Measurements from ENCODE around the gene LDB2.

LDB2 gene

DNA sequence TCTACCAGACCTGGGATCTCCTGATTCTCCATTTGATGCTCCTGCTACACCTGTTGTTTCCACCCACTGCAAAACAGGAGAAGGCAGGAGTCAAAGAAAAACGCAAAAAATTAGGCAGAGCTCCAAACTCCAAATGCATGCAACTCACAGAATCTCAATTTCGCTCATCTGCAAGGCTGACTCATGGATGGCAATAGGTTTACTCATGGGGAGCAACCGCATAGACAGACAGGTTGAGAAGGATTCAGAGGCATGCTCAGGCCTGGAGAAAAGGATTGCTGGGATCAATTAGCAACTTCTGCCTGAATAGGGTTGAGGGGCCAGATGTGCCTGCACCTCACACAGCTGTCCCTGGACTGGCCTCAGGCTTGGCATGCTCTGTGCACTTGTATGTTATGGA lies 231.0 kb downstream of the LDB2 start:
- DNase-seq = no peak
- TF ChIP-seq GATA1 (IDR thresholded peaks at IDR 0.05; ENCODE audit: low read depth, low read length) (no peak), POLR2A (IDR thresholded peaks at IDR 0.05; ENCODE audit: low read length) (no peak)

DNA sequence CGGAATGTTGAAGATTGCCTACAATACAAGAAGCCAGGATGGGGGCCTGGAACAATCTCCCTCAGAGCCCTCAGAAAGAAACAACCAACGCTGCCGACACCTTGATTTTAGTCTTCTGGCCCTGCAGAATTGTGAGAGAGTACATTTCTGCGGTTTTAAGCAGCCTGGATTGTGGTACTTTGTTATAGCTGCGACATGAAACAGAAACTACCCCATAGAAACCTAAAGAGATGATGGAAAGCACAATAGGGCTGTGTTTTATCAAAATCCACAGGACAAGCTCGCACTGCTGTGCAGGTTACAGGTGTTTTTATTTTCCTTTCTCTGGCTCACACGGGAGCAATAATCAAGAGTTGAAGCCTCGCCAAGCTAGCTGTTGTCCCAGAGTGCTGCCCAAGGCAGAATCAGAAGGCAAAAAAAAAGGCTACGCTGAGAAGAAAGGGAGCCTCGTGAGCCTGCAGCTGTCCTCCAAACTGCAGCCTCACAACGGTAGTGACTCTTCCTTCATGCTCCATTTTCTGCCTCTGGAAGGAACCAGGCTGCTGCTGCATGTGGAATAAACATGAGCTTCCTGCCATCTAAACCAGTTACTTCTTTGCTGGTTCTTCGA lies 232.4 kb downstream of the LDB2 start:
- TF ChIP-seq POLR2A (IDR thresholded peaks at IDR 0.05; ENCODE audit: low read length) (no peak), GATA1 (IDR thresholded peaks at IDR 0.05; ENCODE audit: low read depth, low read length) (no peak)
- DNase-seq = no peak

DNA sequence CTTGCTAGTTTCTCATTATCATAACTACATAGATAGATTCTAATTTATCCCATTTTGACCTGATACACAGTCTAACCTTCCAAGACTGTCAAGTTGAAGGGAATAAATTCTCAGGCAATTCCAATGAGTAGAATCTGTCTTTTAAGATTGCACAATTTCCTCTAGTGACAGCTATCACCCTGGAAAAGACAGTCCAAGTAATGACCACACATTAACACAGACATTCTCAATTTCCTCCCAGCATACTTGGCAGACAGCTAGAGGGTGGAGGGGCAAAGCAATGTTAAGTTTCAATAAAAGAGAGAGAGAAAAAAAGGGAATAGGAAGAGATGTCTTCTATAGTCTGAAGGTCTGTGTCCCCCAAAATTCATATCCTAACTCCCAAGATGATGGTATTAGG lies 234.7 kb downstream of the LDB2 start:
- TF ChIP-seq POLR2A (IDR thresholded peaks at IDR 0.05; ENCODE audit: low read length) (no peak), GATA1 (IDR thresholded peaks at IDR 0.05; ENCODE audit: low read depth, low read length) (no peak)

DNA sequence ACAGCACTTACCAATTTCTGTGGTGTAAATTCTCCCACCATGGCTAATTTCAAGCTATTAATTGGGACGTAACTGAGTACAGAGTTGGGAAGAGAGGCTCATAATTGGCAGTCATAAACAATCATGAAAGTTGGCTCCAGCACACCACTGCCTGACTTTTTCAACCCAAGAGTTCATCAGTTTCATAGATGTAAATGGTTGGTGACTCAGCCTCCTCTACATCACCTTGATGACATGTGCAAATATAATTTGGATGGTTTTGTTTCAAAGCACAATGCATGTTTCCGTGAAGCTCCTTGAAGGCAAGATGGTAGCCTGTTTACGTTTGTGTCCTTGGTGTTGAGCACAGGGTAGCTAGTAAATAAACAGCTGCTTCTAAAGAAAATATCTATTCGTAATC lies 235.1 kb downstream of the LDB2 start:
- no peak for TF ChIP-seq POLR2A (IDR thresholded peaks at IDR 0.05; ENCODE audit: low read length)
- no peak for DNase-seq

More for the DNA sequence above, 234.7 kb downstream of the LDB2 start:
- DNase-seq = no peak

DNA sequence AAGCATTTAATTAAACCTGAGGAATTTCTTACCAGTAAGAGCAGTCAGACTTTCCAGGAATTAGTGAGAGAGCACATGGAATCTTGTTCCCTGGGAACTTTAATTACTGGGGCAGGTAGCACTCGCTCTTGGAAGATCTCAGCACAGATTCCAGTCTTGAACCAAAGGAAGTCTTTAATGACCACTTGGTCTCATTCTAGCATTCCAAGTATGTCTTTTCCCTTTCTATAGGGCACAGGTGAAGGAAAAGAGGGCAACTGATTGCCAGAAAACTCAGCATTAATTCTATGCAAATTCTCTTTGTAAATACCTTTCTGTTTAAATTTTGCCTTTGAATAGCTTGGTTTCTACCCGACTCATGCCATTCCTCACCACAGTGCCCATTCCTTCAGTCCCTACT lies 236.6 kb downstream of the LDB2 start:
- TF ChIP-seq POLR2A (IDR thresholded peaks at IDR 0.05; ENCODE audit: low read length) = no peak
- no peak for TF ChIP-seq GATA1 (IDR thresholded peaks at IDR 0.05; ENCODE audit: low read depth, low read length)
- DNase-seq = no peak

DNA sequence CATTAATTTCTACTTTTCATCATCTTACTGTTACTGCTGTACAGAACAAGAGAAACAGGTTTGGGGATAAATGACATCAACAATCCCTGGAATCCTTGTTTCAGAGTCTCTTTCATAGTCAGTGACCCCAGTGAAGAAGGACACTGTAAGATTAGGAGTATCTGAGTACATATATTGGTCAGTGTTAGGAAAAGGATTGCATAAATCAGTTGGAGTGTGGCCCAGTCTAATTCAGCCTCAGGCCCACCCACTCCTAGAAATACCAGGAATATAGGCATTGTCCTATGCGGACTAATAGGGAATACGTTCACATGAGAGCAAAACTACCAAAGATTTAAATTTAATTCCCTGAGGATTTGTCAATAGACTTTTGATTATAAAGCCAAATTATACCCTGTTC lies 237.8 kb downstream of the LDB2 start:
- no peak for DNase-seq
- TF ChIP-seq POLR2A (IDR thresholded peaks at IDR 0.05; ENCODE audit: low read length) (no peak), GATA1 (IDR thresholded peaks at IDR 0.05; ENCODE audit: low read depth, low read length) (no peak)

DNA sequence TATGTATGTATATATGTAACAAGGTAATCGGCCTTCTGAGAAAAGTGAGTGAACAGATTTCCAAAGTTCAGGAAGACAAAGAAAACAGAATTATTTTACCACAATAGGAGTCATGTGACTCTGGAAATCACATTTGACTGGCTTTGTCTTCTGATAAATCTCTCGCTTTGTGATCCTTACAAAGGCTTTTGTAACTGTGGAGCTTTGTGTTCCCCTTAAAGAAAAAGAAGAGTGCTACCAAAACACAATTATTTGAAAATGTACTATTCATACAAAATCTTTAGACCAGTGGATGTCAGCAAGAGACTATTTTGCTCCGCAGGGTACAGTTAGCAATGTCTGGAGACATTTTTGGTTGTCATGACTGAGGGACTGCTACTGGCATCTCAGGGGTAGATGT lies 238.8 kb downstream of the LDB2 start:
- TF ChIP-seq POLR2A (IDR thresholded peaks at IDR 0.05; ENCODE audit: low read length) = no peak
- TF ChIP-seq GATA1 (IDR thresholded peaks at IDR 0.05; ENCODE audit: low read depth, low read length) = no peak
- no peak for DNase-seq

DNA sequence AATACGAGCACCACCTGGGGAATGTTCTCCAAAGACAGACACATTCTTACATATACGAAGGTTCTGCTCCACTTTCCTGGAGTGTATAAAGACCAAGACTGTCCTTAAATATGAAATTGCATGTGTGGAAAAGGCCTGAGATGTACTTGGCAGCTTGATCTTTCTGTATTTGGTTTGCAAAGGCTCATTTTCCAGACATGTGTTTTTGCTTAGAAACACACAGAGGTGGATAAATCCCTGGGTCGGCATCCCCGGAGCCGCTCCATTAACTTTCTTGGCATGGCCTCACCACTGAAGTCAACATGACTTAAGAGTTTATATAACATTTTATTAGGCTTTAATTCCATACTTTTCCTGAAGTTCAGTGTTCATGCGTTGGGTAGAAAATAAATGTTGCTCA lies 239.4 kb downstream of the LDB2 start:
- TF ChIP-seq POLR2A (IDR thresholded peaks at IDR 0.05; ENCODE audit: low read length) (no peak), GATA1 (IDR thresholded peaks at IDR 0.05; ENCODE audit: low read depth, low read length) (no peak)
- DNase-seq = no peak

DNA sequence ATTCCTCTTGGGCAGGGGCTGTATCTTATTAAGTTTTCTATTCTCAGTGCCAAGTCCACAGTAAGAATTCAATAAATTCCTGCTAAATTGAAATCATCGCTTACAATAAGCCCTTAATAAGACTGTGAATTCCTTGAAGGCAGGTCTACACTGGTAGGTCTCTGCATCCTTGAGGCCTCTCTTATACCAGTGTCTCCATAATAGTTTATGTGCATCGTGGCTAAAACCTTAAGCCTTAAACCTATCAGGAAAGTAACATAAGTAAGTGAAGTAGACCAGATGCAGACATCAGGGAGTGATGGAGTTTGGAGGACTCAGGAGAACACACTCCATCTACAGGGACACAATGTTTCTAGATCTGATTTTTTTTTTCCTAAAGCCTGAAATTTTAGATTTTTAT lies 240.3 kb downstream of the LDB2 start:
- no peak for DNase-seq
- TF ChIP-seq POLR2A (IDR thresholded peaks at IDR 0.05; ENCODE audit: low read length) = no peak
- no peak for TF ChIP-seq GATA1 (IDR thresholded peaks at IDR 0.05; ENCODE audit: low read depth, low read length)

DNA sequence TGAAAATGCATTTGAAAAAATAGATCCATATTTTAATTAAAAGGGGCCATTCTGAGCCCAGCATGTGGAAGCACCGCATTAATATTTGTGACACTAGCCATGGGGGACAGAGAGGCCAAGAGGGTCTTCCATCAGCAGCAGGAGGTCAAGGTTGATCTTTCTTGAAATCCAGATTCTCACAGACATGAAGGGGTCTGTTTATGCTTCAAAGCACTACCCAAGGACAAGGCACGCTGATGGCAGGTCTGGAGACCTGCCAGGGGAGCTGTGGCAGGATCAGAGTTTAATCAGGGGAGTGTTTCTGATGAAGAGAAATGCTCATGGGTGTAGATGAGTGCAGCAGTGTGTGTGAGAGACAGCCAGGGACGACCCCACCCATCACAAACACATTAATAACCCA lies 243.3 kb downstream of the LDB2 start:
- DNase-seq = no peak
- TF ChIP-seq GATA1 (IDR thresholded peaks at IDR 0.05; ENCODE audit: low read depth, low read length) (no peak), POLR2A (IDR thresholded peaks at IDR 0.05; ENCODE audit: low read length) (no peak)

DNA sequence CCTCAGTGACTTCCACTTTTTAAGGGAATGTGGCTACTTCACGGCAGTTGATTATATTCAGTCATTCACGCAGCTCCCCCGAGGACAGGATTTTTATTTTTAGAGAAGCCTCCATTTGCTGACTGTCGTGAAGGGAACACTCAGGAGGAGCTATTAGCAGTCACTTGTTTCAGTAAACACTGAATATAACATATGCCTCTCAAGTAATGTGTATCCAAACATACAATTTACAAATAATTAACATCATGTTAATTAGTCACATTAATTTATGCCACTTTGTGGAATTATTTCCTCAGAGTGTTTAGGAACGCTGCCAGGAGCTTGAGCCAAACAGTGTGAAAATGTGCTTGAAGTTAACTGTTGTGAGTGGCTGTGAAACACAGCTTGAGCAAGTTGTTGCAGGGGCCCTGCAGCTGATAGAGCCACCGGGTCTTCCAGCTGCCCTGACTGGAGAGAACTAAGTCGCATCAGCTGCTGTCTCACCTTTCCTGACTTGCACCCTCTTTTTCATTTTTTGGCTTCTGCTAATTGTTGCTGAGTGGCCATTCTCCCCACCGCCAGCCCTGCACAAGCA lies 245.6 kb downstream of the LDB2 start:
- TF ChIP-seq POLR2A (IDR thresholded peaks at IDR 0.05; ENCODE audit: low read length) = no peak
- DNase-seq = no peak

DNA sequence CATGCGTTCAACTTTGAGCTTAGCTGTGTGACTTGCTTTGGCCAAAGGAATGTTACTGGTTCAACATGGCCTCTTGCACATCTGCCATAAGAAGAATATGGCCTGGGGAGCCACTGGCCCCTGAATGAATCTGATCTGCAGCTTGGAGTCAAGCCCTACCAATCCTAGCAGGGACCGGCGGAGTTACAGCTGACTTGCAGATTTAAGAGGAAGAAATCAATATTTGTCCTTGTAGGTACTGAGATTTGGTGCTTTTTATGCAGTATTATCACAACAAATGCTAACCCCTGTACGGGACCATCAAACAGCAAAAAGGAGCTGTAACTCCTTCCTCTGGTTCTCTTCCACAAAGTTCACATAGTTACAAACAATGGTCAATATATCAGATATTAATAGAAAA lies 252.0 kb downstream of the LDB2 start:
- DNase-seq = no peak
- TF ChIP-seq POLR2A (IDR thresholded peaks at IDR 0.05; ENCODE audit: low read length) (no peak), GATA1 (IDR thresholded peaks at IDR 0.05; ENCODE audit: low read depth, low read length) (no peak)

DNA sequence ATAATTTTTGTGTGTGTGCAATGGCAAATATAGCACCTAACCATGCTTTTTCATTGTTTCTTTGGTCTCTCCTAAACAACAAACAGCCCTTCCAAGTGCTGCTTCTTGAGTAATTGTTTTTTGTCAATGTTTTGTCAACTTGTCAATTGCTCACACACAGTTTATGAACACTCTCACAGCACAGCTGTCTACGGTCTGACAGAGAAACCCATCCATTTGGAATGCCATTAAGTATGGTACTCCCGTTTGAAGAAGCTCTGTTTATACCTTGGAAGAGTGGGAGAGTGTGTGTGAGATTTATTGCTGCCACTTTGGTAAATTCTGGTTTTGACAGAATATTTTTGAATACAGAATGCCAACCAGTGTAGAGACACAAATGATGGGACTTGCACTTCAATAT lies 254.6 kb downstream of the LDB2 start:
- TF ChIP-seq POLR2A (IDR thresholded peaks at IDR 0.05; ENCODE audit: low read length) (no peak), GATA1 (IDR thresholded peaks at IDR 0.05; ENCODE audit: low read depth, low read length) (no peak)
- DNase-seq = no peak

DNA sequence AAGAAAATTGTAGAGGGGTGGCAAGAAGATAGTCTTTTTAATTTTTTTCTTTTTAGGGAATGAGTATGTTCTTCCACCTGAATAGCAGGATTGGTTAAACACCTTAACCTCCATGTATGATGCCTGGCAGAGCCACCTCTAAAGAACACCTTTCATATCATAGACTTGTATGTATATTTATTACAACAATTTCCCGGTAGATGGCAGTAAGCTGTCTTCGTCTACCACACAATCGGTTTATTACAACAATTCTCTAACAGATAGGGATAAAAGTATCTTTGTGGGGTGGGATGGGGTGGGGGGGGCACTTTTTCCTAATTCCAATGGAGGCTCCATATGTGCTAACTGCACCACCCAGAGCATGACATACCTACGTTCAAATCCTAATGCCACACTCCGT lies 255.5 kb downstream of the LDB2 start:
- DNase-seq = no peak
- no peak for TF ChIP-seq GATA1 (IDR thresholded peaks at IDR 0.05; ENCODE audit: low read depth, low read length)
- TF ChIP-seq POLR2A (IDR thresholded peaks at IDR 0.05; ENCODE audit: low read length) = no peak

DNA sequence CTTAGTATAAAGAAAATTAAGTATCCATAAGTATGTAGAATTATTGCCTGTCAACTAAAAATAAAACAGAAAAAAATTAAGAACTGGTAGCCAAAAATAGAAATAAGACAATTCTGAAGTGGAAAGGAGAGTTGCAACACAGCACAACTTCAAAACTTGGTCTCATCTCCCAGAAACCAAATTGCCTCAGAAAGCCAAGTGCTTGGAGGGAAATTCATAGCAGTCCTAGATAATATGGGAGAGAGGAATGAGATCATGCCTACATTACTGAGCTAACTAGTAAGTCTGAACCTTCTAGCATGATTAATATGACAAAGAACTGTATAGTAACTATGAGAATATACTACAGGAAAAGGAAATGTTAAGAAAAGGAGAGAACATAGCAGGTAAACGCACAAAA lies 256.5 kb downstream of the LDB2 start:
- DNase-seq = no peak
- no peak for TF ChIP-seq POLR2A (IDR thresholded peaks at IDR 0.05; ENCODE audit: low read length)

Measured in erythroblast (primary cell).